Left lung (tissue), 10 donors: ENCODE measurements around the gene ULK4. TPM values are rescaled to one million over a fixed set of nuclear protein-coding genes. Genes with fewer than 3 reads are reported as not detected.

ENCODE experiments used
- ATAC-seq: fragments of 200-7000 bp; cut with Tn5 transposase; one replicate; pipeline ENCODE4 v1.9.1; 2020; ENCODE audit warnings: moderate library complexity
- DNase-seq, 4 donors: peaks; one replicate each; pipeline ENCODE4 v3.0.0-alpha.2; 2013 to 2020
- H3K27ac ChIP-seq, 2 donors: fragments of 200-600 bp; sonication (generic) in 1 of 2; one replicate each; pipeline versions ENCODE4 v1.5.0 to v1.8.0; 2020 to 2021
- H3K27me3 ChIP-seq, 2 donors: fragments of 200-600 bp; sonication (generic) in 1 of 2; one replicate each; pipeline versions ENCODE4 v1.5.0 to v1.8.0; 2020 to 2021
- H3K36me3 ChIP-seq, 2 donors: fragments of 200-600 bp; sonication (generic) in 1 of 2; one replicate each; pipeline versions ENCODE4 v1.5.0 to v1.8.0; 2020 to 2021
- H3K4me1 ChIP-seq, 2 donors: fragments of 200-600 bp; one replicate each; pipeline ENCODE4 v1.8.0; 2021
- H3K4me3 ChIP-seq, 2 donors: fragments of 200-600 bp; sonication (generic) in 1 of 2; one replicate each; pipeline versions ENCODE4 v1.5.0 to v1.8.0; 2020 to 2021; ENCODE audit warnings: mild to moderate bottlenecking in 1 of 2
- H3K9me3 ChIP-seq, 2 donors: fragments of 200-600 bp; sonication (generic) in 1 of 2; one replicate each; pipeline versions ENCODE4 v1.5.0 to v1.8.0; 2020 to 2021
- CTCF ChIP-seq, 2 donors: fragments of 200-600 bp; sonication (generic) in 1 of 2; IDR thresholded peaks; one replicate each; pipeline versions ENCODE4 v1.5.0 to v1.8.0; 2021; ENCODE audit warnings: antibody characterized with exemption in 2 of 2
- intact Hi-C, 2 donors: fragments of 100-400 bp; cut with DNase I; formaldehyde crosslinking; loops; one replicate each; pipeline versions ENCODE4 v1.11.2 to v1.14.2; 2022
- polyA plus RNA-seq, 6 donors: library from polyadenylated mRNA; unstranded; fragments of 120-200 nt; gene quantifications; one replicate each; pipeline ENCODE4 v1.2.1, GENCODE V29; 2013; ENCODE audit not compliant: insufficient read length in 6 of 6
- total RNA-seq, 2 donors: library from RNA; stranded (reverse); fragmentation: NEBNext Ultra II Directional; extraction: Animal tissue kit (Norgen Biotek cat#: 25700); gene quantifications; one replicate each; pipeline ENCODE4 v1.2.1, GENCODE V29; 2021
- donor health status: DM: no; HTN: yes; CAD: no.
- donor health status: DM: no; HTN: no; CAD: no.

Gene ULK4
- total and polyA plus RNA-seq, 8 donors = 3.9 to 12.1 (median 5.6) TPM

GRCh38 chr3:41276191-41276590, 685.7 kb downstream of the ULK4 start:
- no peak for DNase-seq
- Histone ChIP-seq H3K27me3 (no peaks in the 10 kb centered on the region), H3K4me1 (no peaks in the 10 kb centered on the region), H3K4me3 (no peak overlapping the region), H3K36me3 (no peaks in the 10 kb centered on the region), H3K27ac (no peak overlapping the region), H3K9me3 (peaks cover 0 to 15% of the 10 kb centered on the region in 2 donors)
- intact Hi-C loops = no loop called here
- ATAC-seq = no peak
- TF ChIP-seq CTCF (IDR thresholded peaks at IDR 0.05) = no peak

GRCh38 chr3:41274944-41275668, 686.8 kb downstream of the ULK4 start:
- no peak for ATAC-seq
- no peak for DNase-seq
- no peak for TF ChIP-seq CTCF (IDR thresholded peaks at IDR 0.05)
- Histone ChIP-seq H3K27ac (no peak overlapping the region), H3K4me1 (no peaks in the 10 kb centered on the region), H3K36me3 (no peaks in the 10 kb centered on the region), H3K4me3 (no peak overlapping the region), H3K27me3 (no peaks in the 10 kb centered on the region), H3K9me3 (peaks cover 0 to 15% of the 10 kb centered on the region in 2 donors)
- intact Hi-C loops = no loop called here

DNA sequence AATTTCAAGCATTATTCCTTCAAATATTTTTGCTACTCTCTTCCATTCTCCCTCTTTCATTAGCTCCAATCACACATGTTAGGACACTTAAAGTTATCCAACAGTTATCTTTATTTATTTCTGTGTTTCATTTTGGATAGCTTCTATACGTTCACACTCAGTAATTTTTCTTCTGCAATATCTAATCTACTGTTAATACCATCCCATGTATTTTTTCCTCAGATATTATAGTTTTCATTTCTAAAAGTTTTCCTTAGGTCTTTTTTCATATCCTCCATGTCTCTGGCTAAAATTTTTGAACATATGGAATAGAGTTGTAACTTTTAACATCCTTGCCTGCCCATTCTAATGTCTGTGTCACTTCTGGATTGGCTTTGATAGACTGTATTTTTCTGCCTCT, 689.2 kb downstream of the ULK4 start:
- DNase-seq = no peak
- H3K4me3 ChIP-seq = no peak overlapping the region
- H3K27ac ChIP-seq = no peak overlapping the region
- H3K27me3 ChIP-seq = no peaks in the 10 kb centered on the region
- H3K9me3 ChIP-seq = peaks cover 0 to 15% of the 10 kb centered on the region in 2 donors
- no peaks in the 10 kb centered on the region for H3K36me3 ChIP-seq
- no peaks in the 10 kb centered on the region for H3K4me1 ChIP-seq
- intact Hi-C loops = no loop called here
- ATAC-seq = no peak
- TF ChIP-seq CTCF (IDR thresholded peaks at IDR 0.05) = no peak

DNA sequence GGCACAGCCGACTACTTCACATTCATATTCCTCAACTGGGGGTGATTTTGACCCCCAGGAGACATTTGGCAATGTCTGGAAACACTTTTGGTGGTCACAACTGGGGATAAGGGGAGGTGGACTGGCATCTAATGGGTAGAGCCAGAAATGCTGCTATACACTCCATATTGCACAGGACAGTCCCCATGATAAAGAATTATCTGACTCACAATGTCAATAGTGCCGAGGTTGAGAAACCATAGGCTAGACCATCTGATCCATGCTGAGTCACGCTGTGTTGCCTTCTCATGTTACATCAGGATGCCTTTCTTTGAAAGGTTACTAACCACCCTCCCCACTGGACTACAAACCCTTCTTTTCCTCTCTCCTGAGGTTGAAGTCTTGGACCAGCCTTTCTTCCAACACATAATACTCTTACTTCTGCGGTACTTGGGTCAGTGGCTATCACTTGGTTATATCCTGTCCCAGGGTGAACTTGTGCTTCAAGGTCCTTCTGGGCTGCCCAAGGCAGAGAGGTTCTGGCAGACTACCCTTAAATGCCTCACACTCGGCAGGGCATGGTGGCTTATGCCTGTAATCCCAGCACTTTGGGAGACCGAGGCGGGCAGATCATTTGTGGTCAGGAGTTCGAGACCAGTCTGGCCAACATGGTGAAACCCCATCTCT, 693.8 kb downstream of the ULK4 start:
- Histone ChIP-seq H3K27me3 (no peaks in the 10 kb centered on the region), H3K9me3 (peaks cover 0 to 14% of the 10 kb centered on the region in 2 donors), H3K4me3 (no peak overlapping the region), H3K4me1 (no peaks in the 10 kb centered on the region), H3K27ac (no peak overlapping the region), H3K36me3 (no peaks in the 10 kb centered on the region)
- no peak for TF ChIP-seq CTCF (IDR thresholded peaks at IDR 0.05)
- intact Hi-C loops = no loop called here
- ATAC-seq (no peak), DNase-seq (no peak)

DNA sequence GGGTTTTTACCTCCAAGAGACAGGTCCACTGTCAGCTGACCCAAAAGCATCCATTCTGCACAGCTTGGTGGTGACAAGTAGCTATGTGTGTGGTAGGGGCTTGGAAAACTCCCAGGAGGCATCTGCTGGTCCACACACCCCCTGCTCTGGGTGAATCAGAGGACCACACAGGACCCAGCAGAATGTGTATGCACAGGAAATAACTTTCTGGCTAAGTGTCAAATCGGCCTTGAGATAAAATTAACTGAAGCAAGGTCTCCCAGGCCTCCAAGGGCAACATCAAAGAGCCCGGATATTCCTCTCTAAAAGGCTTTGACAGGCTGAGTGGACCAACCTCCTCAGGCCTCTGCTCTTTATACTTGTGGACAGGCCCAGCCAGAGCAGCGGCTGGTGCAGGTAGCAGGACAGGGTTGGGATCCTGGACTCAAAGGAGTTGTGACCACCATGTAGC, 696.1 kb downstream of the ULK4 start:
- no peak for ATAC-seq

More for the DNA sequence above, 696.1 kb downstream of the ULK4 start:
- no peak for TF ChIP-seq CTCF (IDR thresholded peaks at IDR 0.05)
- H3K9me3 ChIP-seq = no peaks in the 10 kb centered on the region
- intact Hi-C loops = no loop called here
- H3K36me3 ChIP-seq = no peaks in the 10 kb centered on the region
- H3K27me3 ChIP-seq = no peaks in the 10 kb centered on the region
- no peak overlapping the region for H3K4me3 ChIP-seq
- DNase-seq = peak in 1 of 4 donors; percentile 16
- no peaks in the 10 kb centered on the region for H3K4me1 ChIP-seq
- no peak overlapping the region for H3K27ac ChIP-seq
